Measurements from ENCODE around the gene SPIB. TPM values are rescaled to one million over a fixed set of nuclear protein-coding genes. Genes with fewer than 3 reads are reported as not detected.
A peak's percentile ranks its signal among the peaks of the same experiment; 100 is the strongest.

The SPIB gene
- total RNA-seq, 2 donors from 2014 or later = 1.6 to 2.1 TPM

DNA sequence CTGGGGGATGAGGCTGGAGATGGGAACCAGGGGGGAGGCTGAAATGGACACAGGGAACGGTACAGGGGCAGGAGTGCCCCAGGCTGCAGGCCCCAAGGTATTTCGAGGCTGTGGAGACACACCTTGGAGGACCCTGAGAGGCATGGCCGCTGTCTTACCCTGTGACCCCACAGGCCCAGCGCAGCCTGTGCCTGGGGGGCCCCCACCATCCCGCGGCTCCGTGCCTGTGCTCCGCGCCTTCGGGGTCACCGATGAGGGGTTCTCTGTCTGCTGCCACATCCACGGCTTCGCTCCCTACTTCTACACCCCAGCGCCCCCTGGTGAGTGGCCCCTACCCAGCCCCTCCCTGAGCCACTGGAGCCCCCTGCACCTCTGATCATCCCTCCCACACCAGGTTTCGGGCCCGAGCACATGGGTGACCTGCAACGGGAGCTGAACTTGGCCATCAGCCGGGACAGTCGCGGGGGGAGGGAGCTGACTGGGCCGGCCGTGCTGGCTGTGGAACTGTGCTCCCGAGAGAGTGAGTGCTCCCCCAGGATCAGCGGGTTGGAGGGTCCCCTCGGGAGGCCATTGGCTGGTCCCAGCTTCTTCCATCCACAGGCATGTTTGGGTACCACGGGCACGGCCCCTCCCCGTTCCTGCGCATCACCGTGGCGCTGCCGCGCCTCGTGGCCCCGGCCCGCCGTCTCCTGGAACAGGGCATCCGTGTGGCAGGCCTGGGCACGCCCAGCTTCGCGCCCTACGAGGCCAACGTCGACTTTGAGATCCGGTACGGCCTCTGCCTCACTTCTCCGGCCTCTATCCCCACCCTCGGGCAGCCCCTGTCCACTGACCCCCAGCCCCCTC, 16.9 kb upstream of the SPIB start:
- DNase-seq = no peak

DNA sequence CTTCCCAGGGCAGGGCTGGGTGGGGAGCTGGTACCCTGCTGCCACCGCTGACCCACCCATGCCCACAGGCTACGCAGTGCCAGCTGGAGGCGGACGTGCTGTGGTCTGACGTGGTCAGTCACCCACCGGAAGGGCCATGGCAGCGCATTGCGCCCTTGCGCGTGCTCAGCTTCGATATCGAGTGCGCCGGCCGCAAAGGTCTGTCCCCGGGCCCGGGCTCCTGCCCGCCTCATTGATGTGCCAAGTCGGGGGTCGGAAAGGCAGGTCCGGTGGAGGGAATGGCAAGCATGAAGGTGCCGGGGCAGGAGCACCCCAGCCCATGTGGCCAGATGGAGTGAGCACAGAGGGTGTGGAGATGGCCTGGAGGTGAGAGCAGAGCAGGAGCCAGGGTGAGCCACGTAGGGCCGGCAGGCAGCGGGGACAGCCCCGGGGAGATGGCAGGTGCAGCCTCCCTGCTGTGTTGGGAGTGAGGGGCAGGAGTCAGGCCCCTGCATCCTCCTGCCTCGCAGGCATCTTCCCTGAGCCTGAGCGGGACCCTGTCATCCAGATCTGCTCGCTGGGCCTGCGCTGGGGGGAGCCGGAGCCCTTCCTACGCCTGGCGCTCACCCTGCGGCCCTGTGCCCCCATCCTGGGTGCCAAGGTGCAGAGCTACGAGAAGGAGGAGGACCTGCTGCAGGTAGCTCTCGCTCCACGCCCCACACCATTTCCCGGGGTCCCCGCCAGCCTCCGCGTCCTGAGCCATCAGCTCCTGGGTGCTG, 16.0 kb upstream of the SPIB start:
- H3K4me3 Mint-ChIP-seq = no peak overlapping the region
- peaks cover 9% of the 10 kb centered on the region in 2 donors for H3K36me3 Mint-ChIP-seq (ENCODE audit: insufficient read depth in 2 of 2)
- ATAC-seq (replicated peaks in 1 of 2) = no peak
- no peak overlapping the region for H3K27ac Mint-ChIP-seq
- no peaks in the 10 kb centered on the region for H3K4me1 Mint-ChIP-seq (ENCODE audit: low read depth)
- H3K27me3 Mint-ChIP-seq (ENCODE audit: low read depth) = no peaks in the 10 kb centered on the region
- no peaks in the 10 kb centered on the region for H3K9me3 Mint-ChIP-seq
- no peak for DNase-seq

More for the DNA sequence above, 16.9 kb upstream of the SPIB start:
- no peak overlapping the region for H3K4me3 Mint-ChIP-seq
- H3K27ac Mint-ChIP-seq = no peak overlapping the region
- H3K4me1 Mint-ChIP-seq (ENCODE audit: low read depth) = no peaks in the 10 kb centered on the region
- no peaks in the 10 kb centered on the region for H3K9me3 Mint-ChIP-seq
- no peaks in the 10 kb centered on the region for H3K27me3 Mint-ChIP-seq (ENCODE audit: low read depth)
- H3K36me3 Mint-ChIP-seq (ENCODE audit: insufficient read depth in 2 of 2) = peaks cover 9 to 10% of the 10 kb centered on the region in 2 donors
- ATAC-seq (replicated peaks in 1 of 2) = no peak

DNA sequence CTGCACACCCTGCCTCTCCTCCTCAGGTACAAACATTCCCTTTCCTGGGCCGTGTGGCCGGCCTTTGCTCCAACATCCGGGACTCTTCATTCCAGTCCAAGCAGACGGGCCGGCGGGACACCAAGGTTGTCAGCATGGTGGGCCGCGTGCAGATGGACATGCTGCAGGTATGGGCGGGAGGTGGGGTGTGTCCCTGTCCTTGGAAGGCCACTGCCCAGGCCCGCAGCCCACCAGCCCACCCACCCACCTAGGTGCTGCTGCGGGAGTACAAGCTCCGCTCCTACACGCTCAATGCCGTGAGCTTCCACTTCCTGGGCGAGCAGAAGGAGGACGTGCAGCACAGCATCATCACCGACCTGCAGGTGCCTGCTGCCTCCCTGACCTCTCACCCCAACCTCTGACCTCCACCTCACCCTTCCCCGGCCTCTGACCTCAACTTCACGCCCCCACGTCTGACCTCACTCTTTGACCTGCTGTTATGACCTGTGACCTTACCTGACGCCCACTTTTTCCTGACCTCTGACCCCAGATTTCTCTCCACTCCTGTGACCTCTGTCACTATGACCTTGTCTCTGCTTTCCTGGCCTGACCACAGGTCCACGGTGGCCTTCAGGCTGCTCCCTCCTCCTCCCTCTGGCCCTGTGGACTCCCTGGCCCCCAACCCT, 12.4 kb upstream of the SPIB start:
- no peak for ATAC-seq (replicated peaks in 1 of 2)
- no peaks in the 10 kb centered on the region for H3K27me3 Mint-ChIP-seq (ENCODE audit: low read depth)
- no peaks in the 10 kb centered on the region for H3K9me3 Mint-ChIP-seq
- no peak overlapping the region for H3K4me3 Mint-ChIP-seq
- no peak overlapping the region for H3K27ac Mint-ChIP-seq
- peaks cover 3 to 11% of the 10 kb centered on the region in 2 donors for H3K36me3 Mint-ChIP-seq (ENCODE audit: insufficient read depth in 2 of 2)
- DNase-seq = no peak
- no peaks in the 10 kb centered on the region for H3K4me1 Mint-ChIP-seq (ENCODE audit: low read depth)

DNA sequence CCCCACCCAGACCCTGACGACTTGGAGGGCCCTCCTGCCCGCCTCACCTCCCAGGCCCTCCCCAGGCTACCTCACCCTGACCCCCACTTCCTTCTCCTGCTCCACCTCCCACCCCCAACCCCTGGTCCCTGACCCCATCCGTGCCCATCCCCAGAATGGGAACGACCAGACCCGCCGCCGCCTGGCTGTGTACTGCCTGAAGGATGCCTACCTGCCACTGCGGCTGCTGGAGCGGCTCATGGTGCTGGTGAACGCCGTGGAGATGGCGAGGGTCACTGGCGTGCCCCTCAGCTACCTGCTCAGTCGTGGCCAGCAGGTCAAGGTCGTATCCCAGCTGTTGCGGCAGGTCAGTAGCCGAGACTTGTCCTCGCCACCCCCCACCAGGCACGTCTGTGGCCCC, 11.9 kb upstream of the SPIB start:
- Mint-ChIP-seq H3K27me3 (ENCODE audit: low read depth) (no peaks in the 10 kb centered on the region), H3K9me3 (no peaks in the 10 kb centered on the region), H3K4me1 (ENCODE audit: low read depth) (no peaks in the 10 kb centered on the region), H3K27ac (no peak overlapping the region), H3K4me3 (no peak overlapping the region), H3K36me3 (ENCODE audit: insufficient read depth in 2 of 2) (peaks cover 3 to 11% of the 10 kb centered on the region in 2 donors)
- DNase-seq (no peak), ATAC-seq (replicated peaks in 1 of 2) (no peak)

DNA sequence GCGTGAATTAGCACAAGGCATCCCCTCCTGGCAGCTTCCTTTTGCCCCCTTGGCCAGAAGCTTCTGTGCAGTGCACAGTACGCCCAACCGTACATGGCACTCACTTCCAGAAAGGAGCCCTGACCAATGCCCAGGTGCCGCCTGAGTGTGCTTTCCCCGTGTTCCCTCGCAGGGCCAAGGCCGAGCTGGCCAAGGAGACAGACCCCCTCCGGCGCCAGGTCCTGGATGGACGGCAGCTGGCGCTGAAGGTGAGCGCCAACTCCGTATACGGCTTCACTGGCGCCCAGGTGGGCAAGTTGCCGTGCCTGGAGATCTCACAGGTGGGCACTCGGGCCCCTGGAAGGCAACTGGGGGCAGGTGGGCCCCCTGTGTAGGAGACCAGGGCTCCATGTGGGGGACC, 9.4 kb upstream of the SPIB start:
- no peak for ATAC-seq (replicated peaks in 1 of 2)
- H3K4me1 Mint-ChIP-seq (ENCODE audit: low read depth) = peaks cover 4% of the 10 kb centered on the region
- H3K27me3 Mint-ChIP-seq (ENCODE audit: low read depth) = no peaks in the 10 kb centered on the region
- DNase-seq = no peak
- no peaks in the 10 kb centered on the region for H3K9me3 Mint-ChIP-seq
- no peak overlapping the region for H3K4me3 Mint-ChIP-seq
- peaks cover 3 to 10% of the 10 kb centered on the region in 2 donors for H3K36me3 Mint-ChIP-seq (ENCODE audit: insufficient read depth in 2 of 2)
- H3K27ac Mint-ChIP-seq = no peak overlapping the region

DNA sequence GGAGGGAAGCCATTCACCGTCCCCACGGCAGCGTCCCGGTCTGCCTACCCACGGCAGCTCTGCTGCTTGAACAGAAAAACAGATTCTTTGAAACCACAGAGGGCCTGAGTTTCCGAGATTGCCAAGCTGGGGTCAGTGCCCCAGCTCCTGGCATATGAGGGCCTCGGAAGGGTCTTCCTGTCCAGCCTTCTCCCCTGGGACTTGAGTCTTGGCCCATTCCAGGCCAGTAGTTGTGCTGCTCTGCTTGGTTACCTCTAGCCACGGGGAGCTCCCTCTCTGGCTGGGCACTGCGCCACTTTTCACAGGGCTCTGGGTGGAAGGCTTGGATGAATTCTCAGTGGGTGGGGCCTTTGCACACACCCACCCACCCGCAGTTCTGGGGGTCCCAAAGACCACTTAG, 8.6 kb upstream of the SPIB start:
- DNase-seq (no peak), ATAC-seq (replicated peaks in 1 of 2) (no peak)
- Mint-ChIP-seq H3K4me1 (ENCODE audit: low read depth) (peaks cover 10% of the 10 kb centered on the region), H3K9me3 (no peaks in the 10 kb centered on the region), H3K36me3 (ENCODE audit: insufficient read depth in 2 of 2) (peaks cover 3 to 12% of the 10 kb centered on the region in 2 donors), H3K4me3 (no peak overlapping the region), H3K27ac (no peak overlapping the region), H3K27me3 (ENCODE audit: low read depth) (no peaks in the 10 kb centered on the region)

DNA sequence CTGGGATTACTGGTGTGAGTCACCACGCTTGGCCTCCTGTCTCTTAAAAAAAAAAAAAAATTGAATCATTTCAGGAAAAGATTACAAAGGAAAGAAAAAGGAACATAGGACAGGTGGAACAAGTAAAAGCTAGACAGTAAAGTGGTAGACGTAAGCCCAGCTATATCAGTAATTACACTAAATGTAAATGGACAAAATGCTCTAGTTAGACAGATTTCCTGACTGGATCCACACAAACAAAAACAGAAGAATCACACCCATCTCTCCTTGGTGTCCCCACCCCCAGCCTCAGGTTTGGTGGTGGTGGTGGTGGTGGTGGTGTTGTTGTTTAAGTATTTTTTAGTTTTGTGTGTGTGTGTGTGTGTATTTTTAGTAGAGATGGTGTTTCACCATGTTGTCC, 6.3 kb upstream of the SPIB start:
- Mint-ChIP-seq H3K4me1 (ENCODE audit: low read depth) (peaks cover 10% of the 10 kb centered on the region), H3K4me3 (no peak overlapping the region), H3K27me3 (ENCODE audit: low read depth) (no peaks in the 10 kb centered on the region), H3K27ac (peak overlapping the region; percentile 79), H3K9me3 (no peaks in the 10 kb centered on the region), H3K36me3 (ENCODE audit: insufficient read depth in 2 of 2) (peaks cover 0 to 10% of the 10 kb centered on the region in 2 donors)
- ATAC-seq (replicated peaks in 1 of 2) (no peak), DNase-seq (no peak)

DNA sequence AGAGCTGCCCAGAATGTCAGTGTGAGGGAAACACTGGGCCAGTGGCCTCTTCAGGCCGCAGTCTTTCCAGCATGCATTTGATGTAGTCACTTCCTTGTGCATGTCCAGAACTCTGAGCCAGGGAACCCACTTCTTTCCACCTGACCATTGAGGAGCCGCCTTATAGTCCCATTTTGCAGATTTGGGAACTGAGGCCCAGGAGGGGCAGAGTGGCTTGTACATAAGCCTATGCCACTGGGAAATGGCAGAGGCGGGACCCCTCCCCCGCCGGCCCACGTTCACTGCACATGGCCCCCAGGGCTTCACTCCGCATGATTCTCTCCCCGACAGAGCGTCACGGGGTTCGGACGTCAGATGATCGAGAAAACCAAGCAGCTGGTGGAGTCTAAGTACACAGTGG, 5.6 kb upstream of the SPIB start:
- Mint-ChIP-seq H3K4me1 (ENCODE audit: low read depth) (peaks cover 10% of the 10 kb centered on the region), H3K9me3 (no peaks in the 10 kb centered on the region), H3K27me3 (ENCODE audit: low read depth) (no peaks in the 10 kb centered on the region), H3K36me3 (ENCODE audit: insufficient read depth in 2 of 2) (peaks cover 0 to 10% of the 10 kb centered on the region in 2 donors), H3K4me3 (no peak overlapping the region), H3K27ac (no peak overlapping the region)
- no peak for ATAC-seq (replicated peaks in 1 of 2)
- no peak for DNase-seq

DNA sequence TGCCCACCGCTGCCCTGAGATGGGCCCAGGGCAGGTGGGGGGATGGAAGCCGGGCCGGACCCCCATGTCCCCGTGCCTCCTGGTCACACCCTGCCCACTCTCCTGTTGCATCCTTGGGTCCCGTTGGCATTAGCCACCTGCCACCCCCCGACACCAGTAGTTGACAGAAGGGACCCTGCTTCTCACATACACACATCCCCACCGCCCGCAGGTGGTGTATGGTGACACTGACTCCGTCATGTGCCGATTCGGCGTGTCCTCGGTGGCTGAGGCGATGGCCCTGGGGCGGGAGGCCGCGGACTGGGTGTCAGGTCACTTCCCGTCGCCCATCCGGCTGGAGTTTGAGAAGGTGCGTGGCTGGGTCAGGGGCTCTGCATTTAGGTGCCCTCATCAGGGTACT, 5.2 kb upstream of the SPIB start:
- no peak for DNase-seq
- Mint-ChIP-seq H3K27ac (no peak overlapping the region), H3K4me1 (ENCODE audit: low read depth) (peaks cover 10% of the 10 kb centered on the region), H3K9me3 (no peaks in the 10 kb centered on the region), H3K36me3 (ENCODE audit: insufficient read depth in 2 of 2) (peaks cover 0 to 10% of the 10 kb centered on the region in 2 donors), H3K27me3 (ENCODE audit: low read depth) (no peaks in the 10 kb centered on the region), H3K4me3 (no peak overlapping the region)
- ATAC-seq (replicated peaks in 1 of 2) = no peak

DNA sequence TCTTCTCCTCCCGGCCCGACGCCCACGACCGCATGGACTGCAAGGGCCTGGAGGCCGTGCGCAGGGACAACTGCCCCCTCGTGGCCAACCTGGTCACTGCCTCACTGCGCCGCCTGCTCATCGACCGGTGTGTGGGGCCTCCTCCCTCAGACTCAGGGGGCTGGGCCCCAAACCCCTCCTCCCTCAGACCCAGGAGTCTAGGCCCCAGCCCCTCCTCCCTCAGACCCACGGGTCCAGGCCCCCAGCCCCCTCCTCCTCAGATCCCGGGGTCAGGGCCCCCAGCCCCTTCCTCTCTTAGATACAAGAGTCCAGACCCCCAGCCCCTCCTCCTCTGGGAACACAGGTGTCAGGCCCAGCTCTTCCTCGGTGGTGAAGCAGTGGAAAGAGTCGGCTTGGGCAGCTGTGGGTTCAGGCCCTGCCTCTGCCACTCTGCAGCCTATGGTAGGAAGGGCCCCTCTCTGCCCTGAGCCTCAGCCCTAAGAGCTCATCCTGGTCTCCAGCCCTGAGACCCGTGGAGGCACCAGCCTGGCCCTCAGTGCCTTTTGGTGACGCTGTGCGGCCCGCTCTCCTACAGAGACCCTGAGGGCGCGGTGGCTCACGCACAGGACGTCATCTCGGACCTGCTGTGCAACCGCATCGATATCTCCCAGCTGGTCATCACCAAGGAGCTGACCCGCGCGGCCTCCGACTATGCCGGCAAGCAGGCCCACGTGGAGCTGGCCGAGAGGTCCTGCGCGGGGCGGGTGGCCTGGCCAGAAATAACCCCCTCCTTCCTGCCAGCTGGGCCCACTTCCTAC, 3.7 kb upstream of the SPIB start:
- H3K4me1 Mint-ChIP-seq (ENCODE audit: low read depth) = peaks cover 23% of the 10 kb centered on the region
- peaks cover 14% of the 10 kb centered on the region for H3K27me3 Mint-ChIP-seq (ENCODE audit: low read depth)
- peaks cover 7 to 12% of the 10 kb centered on the region in 2 donors for H3K36me3 Mint-ChIP-seq (ENCODE audit: insufficient read depth in 2 of 2)
- no peak overlapping the region for H3K4me3 Mint-ChIP-seq
- peak overlapping the region; percentile 68 for H3K27ac Mint-ChIP-seq
- ATAC-seq (replicated peaks in 1 of 2) = peak; percentile 77 to 86
- no peaks in the 10 kb centered on the region for H3K9me3 Mint-ChIP-seq
- DNase-seq = peak; percentile 75 to 83

DNA sequence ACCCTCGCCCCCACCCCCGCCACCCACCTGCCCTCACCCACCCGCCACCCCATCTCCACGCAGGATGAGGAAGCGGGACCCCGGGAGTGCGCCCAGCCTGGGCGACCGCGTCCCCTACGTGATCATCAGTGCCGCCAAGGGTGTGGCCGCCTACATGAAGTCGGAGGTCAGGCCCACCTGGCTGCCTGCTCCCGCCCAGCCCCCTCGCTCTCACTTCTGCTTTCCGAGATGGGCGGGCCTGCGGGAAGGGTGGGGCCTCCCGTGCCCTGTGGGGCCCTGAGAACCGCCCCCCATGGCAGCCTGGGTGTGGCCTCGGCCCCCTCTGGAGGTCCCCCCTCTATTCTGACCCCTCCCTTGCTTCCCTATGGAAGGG, 3.1 kb upstream of the SPIB start:
- no peak for DNase-seq

DNA sequence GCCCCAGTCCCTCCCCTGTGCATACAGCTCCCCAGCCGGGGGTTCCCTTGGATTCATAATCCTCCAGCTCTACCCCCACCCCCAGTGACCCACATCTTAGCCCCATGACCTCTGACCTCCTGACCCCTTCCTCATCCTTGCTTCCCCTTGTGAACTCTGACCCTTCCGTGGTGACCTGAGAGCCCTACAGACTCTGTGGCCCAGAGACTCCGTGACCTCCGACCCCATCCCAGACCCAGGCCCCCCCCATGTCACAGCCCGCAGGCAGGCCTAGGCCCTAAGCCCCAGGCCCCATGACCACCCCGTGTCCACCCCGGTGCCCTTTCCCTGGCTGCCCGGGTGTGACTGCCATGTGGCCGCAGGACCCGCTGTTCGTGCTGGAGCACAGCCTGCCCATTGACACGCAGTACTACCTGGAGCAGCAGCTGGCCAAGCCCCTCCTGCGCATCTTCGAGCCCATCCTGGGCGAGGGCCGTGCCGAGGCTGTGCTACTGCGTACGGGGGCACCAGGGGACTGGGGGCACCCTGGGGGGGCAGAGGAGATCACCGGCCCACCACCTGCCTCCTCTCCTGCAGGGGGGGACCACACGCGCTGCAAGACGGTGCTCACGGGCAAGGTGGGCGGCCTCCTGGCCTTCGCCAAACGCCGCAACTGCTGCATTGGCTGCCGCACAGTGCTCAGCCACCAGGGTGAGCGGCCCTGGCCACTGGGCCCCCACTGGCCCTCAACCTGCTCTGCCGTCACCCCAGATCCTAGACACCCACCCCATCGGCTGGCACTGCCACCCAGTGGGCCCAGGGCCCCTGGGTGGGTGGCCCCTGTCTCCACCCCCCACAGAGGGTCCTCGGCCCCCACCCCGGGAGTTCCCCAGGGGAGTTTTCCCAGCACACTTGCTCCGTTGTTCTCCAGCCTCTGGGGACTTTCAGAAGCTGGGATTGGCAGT, 2.4 kb upstream of the SPIB start:
- DNase-seq (no peak), ATAC-seq (replicated peaks in 1 of 2) (no peak)
- H3K4me3 Mint-ChIP-seq = no peak overlapping the region
- peaks cover 33% of the 10 kb centered on the region for H3K4me1 Mint-ChIP-seq (ENCODE audit: low read depth)
- H3K9me3 Mint-ChIP-seq = peaks cover 0 to 3% of the 10 kb centered on the region in 2 donors
- peaks cover 25% of the 10 kb centered on the region for H3K27me3 Mint-ChIP-seq (ENCODE audit: low read depth)
- H3K36me3 Mint-ChIP-seq (ENCODE audit: insufficient read depth in 2 of 2) = peaks cover 8 to 13% of the 10 kb centered on the region in 2 donors
- H3K27ac Mint-ChIP-seq = no peak overlapping the region

More for the DNA sequence above, 3.1 kb upstream of the SPIB start:
- H3K27ac Mint-ChIP-seq = no peak overlapping the region
- no peaks in the 10 kb centered on the region for H3K9me3 Mint-ChIP-seq
- peaks cover 28% of the 10 kb centered on the region for H3K4me1 Mint-ChIP-seq (ENCODE audit: low read depth)
- H3K27me3 Mint-ChIP-seq (ENCODE audit: low read depth) = peaks cover 20% of the 10 kb centered on the region
- ATAC-seq (replicated peaks in 1 of 2) = no peak
- peaks cover 8 to 9% of the 10 kb centered on the region in 2 donors for H3K36me3 Mint-ChIP-seq (ENCODE audit: insufficient read depth in 2 of 2)
- no peak overlapping the region for H3K4me3 Mint-ChIP-seq

All from activated T-cell treated with anti-CD3 and anti-CD28 coated beads, Interleukin-2, amount 50 U/mL, for 72 hours (primary cell).